ENCODE measurements around the gene BLVRA.
"Not testable (repeated sequence)": the region's sequence is repeated elsewhere in the genome, so short reads cannot be mapped to it uniquely, and the experiment has no call there.

BLVRA gene

DNA sequence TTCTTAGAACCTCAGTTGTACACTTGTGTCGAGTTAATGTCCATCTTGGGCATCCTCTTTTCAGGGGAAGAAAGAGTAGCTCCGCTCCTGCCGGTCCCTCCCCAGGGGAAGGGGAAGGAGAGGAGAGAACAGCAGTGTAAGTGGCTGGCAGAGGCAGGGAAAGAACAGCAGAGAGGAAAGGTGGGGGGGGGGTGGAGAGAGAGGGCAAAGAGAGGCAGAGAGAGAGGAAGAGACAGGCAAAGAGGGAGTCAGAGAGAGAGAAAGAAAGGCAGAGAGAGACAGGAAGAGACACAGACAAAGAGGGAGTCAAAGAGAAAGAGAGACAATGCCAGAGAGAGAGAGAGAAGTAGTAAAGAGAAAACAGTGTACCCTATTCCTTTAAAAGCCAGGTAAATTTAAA, 56.9 kb downstream of the BLVRA start:
- H3K9me3 ChIP-seq (ENCODE audit: insufficient read depth, low read length): peaks cover 18% of the 10 kb centered on the region
- no peak overlapping the region for H3K4me3 ChIP-seq (ENCODE audit: insufficient read length, low read depth)
- H3K27me3 ChIP-seq (ENCODE audit: insufficient read depth, insufficient read length): no peaks in the 10 kb centered on the region
- H3K9ac ChIP-seq (ENCODE audit: insufficient read length, low read depth): no peak overlapping the region
- DNase-seq (ENCODE audit: low read depth, low spot score): no peak
- H3K4me1 ChIP-seq (ENCODE audit: insufficient read depth, insufficient read length): no peaks in the 10 kb centered on the region
- TF ChIP-seq ZNF274 (IDR thresholded peaks at IDR 0.05; ENCODE audit: low read depth, low read length): no peak
- TF ChIP-seq YY1 (IDR thresholded peaks at IDR 0.05; ENCODE audit: insufficient read depth, insufficient read length): no peak
- TF ChIP-seq SUZ12 (IDR thresholded peaks at IDR 0.05; ENCODE audit: extremely low read depth, insufficient read depth, insufficient read length): no peak
- no peaks in the 10 kb centered on the region for H3K36me3 ChIP-seq (ENCODE audit: insufficient read depth, insufficient read length, low read length)

DNA sequence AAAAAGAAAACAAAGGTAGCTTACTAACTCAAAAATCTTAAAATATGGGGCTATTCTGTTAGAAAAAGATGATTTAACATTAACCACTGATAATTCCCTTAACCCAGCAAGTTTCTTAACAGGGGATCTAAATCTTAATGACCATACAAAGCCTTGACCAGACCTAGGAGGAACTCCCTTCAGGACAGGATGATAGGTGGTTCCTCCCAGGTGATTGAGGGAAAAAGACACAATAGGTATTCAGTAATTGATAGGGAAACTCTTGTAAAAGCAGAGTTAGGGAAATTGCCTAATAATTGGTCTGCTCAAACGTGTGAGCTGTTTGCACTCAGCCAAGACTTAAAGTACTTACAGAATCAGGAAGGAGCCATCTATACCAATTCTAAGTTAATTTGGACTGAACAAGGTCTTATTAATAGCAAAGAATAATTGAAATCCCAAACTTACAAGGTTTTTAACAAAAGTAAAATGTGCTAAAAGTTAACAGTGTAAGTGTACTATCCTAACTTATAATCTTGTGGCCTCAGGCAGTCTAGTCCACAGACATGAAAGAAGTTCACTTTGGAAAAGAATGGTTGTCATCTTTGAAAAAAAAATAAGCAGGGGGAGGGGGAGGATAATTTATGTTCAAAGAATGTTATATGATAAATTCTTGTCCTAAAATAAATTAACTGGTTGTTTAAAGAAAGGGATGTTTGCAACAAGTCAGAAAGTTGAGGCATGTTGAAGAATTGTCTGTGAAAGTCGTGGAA, 57.7 kb downstream of the BLVRA start:
- H3K9ac ChIP-seq (ENCODE audit: insufficient read length, low read depth); H3K4me1 ChIP-seq (ENCODE audit: insufficient read depth, insufficient read length); DNase-seq (ENCODE audit: low read depth, low spot score); H3K36me3 ChIP-seq (ENCODE audit: insufficient read depth, insufficient read length, low read length); H3K4me3 ChIP-seq (ENCODE audit: insufficient read length, low read depth); H3K27me3 ChIP-seq (ENCODE audit: insufficient read depth, insufficient read length): not testable (repeated sequence)
- H3K9me3 ChIP-seq (ENCODE audit: insufficient read depth, low read length): peaks cover 13% of the 10 kb centered on the region

DNA sequence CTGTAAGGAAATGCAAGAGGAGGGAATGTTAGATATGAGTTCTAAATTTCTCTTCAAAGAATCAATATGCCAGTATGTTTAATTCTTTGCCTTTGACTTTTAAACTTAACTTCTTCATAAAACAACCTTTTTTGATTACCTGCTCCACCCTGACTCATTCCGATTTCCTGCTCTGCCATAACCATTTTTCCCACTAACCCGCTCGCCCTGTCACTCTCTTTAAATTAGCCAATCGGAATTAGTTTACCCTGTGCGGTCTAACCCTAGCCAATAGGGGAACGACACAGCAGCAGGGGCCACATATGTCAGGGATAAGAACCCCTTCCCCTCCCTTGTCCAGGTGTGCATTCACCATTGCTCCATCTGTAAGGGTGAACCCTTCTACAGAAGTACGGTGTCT, 64.9 kb downstream of the BLVRA start:
- not testable (repeated sequence) for H3K36me3 ChIP-seq (ENCODE audit: insufficient read depth, insufficient read length, low read length); DNase-seq (ENCODE audit: low read depth, low spot score); H3K4me1 ChIP-seq (ENCODE audit: insufficient read depth, insufficient read length); H3K4me3 ChIP-seq (ENCODE audit: insufficient read length, low read depth); H3K9ac ChIP-seq (ENCODE audit: insufficient read length, low read depth); H3K9me3 ChIP-seq (ENCODE audit: insufficient read depth, low read length); H3K27me3 ChIP-seq (ENCODE audit: insufficient read depth, insufficient read length)

DNA sequence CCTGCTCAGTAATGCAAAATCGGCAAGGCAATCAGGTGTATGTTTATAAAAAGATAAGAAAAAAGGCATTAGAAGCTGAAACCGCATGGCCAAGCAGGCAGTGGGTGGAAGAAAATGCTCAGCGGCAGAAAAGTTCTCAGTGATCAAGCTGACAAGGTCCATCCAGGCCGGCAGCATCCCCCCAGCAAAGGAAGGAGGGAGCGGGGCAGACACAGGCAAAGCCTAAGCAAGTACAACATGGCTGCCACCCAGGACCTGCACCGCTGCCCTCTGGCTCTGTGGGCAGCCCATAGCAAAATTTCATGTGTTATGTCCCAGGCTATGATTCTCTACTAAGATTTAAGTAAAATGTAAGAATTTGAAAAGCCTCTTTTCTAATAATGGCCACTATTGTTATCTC, 65.5 kb downstream of the BLVRA start:
- Histone ChIP-seq H3K9ac (ENCODE audit: insufficient read length, low read depth) (no peak overlapping the region), H3K4me3 (ENCODE audit: insufficient read length, low read depth) (no peak overlapping the region), H3K36me3 (ENCODE audit: insufficient read depth, insufficient read length, low read length) (no peaks in the 10 kb centered on the region), H3K27me3 (ENCODE audit: insufficient read depth, insufficient read length) (no peaks in the 10 kb centered on the region), H3K9me3 (ENCODE audit: insufficient read depth, low read length) (no peaks in the 10 kb centered on the region), H3K4me1 (ENCODE audit: insufficient read depth, insufficient read length) (peaks cover 2% of the 10 kb centered on the region)
- no peak for DNase-seq (ENCODE audit: low read depth, low spot score)
- TF ChIP-seq ZNF274 (IDR thresholded peaks at IDR 0.05; ENCODE audit: low read depth, low read length) (no peak), SUZ12 (IDR thresholded peaks at IDR 0.05; ENCODE audit: extremely low read depth, insufficient read depth, insufficient read length) (no peak)

DNA sequence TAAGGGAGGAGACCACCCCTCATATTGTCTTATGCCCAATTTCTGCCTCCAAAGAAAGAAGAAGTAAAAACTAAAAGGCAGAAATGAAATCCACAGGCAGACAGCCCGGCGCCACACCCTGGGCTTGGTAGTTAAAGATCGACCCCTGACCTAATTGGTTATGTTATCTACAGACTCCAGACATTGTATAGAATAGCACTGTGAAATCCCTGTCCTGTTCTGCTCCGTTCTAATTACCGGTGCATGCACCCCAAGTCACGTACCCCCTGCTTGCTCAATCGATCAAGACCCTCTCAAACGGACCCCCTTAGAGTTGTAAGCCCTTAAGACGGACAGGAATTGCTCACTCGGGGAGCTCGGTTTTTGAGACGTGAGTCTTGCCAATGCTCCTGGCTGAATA, 66.0 kb downstream of the BLVRA start:
- H3K36me3 ChIP-seq (ENCODE audit: insufficient read depth, insufficient read length, low read length); H3K9me3 ChIP-seq (ENCODE audit: insufficient read depth, low read length); H3K27me3 ChIP-seq (ENCODE audit: insufficient read depth, insufficient read length); H3K9ac ChIP-seq (ENCODE audit: insufficient read length, low read depth); H3K4me3 ChIP-seq (ENCODE audit: insufficient read length, low read depth); H3K4me1 ChIP-seq (ENCODE audit: insufficient read depth, insufficient read length); DNase-seq (ENCODE audit: low read depth, low spot score): not testable (repeated sequence)

DNA sequence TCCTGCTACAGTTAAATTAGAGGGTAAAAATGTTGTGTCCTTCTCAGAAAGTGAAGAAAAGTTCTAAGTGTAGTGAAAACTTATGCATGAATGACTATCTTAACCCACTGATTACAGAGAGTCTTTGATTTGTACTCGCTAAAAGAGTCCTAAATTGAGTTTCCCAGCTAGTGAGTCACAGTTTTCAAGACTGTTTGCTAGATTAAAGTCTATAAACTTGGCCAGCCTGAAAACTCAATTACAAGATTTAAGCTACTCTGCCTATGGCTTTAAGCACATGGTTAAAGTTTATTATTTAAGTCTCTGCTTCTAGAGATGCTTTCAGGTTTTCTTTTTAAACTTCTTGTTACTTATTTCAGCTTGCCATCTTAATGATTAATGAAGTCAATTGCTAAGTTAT, 66.5 kb downstream of the BLVRA start:
- H3K4me3 ChIP-seq (ENCODE audit: insufficient read length, low read depth): no peak overlapping the region
- H3K9me3 ChIP-seq (ENCODE audit: insufficient read depth, low read length): no peaks in the 10 kb centered on the region
- peaks cover 2% of the 10 kb centered on the region for H3K4me1 ChIP-seq (ENCODE audit: insufficient read depth, insufficient read length)
- no peaks in the 10 kb centered on the region for H3K27me3 ChIP-seq (ENCODE audit: insufficient read depth, insufficient read length)
- no peak overlapping the region for H3K9ac ChIP-seq (ENCODE audit: insufficient read length, low read depth)
- no peak for DNase-seq (ENCODE audit: low read depth, low spot score)
- no peaks in the 10 kb centered on the region for H3K36me3 ChIP-seq (ENCODE audit: insufficient read depth, insufficient read length, low read length)
- TF ChIP-seq ZNF274 (IDR thresholded peaks at IDR 0.05; ENCODE audit: low read depth, low read length) (no peak), SUZ12 (IDR thresholded peaks at IDR 0.05; ENCODE audit: extremely low read depth, insufficient read depth, insufficient read length) (no peak), YY1 (IDR thresholded peaks at IDR 0.05; ENCODE audit: insufficient read depth, insufficient read length) (no peak)

DNA sequence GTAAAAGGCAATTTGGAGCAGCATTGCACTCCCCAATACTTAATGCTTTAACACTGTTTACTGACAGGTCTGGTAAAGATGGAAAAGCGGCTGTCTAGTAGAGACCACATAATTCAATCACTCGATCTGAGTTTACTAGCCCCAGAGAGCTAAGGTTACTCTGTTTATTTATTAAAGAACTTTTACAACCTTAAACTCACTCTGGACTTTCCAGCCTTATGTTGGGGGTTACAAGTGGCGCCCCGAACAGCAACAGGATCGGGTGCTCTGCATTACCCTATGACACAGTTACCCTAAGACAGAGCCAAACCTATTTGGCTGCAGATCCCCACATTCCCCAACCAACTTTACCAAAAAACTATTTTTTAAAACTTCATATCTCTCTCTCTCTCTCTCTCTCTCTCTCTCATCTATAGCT, 66.9 kb downstream of the BLVRA start:
- Histone ChIP-seq H3K9me3 (ENCODE audit: insufficient read depth, low read length) (peaks cover 2% of the 10 kb centered on the region), H3K36me3 (ENCODE audit: insufficient read depth, insufficient read length, low read length) (no peaks in the 10 kb centered on the region), H3K4me3 (ENCODE audit: insufficient read length, low read depth) (no peak overlapping the region), H3K4me1 (ENCODE audit: insufficient read depth, insufficient read length) (peaks cover 2% of the 10 kb centered on the region), H3K27me3 (ENCODE audit: insufficient read depth, insufficient read length) (no peaks in the 10 kb centered on the region), H3K9ac (ENCODE audit: insufficient read length, low read depth) (no peak overlapping the region)
- DNase-seq (ENCODE audit: low read depth, low spot score): no peak
- TF ChIP-seq ZNF274 (IDR thresholded peaks at IDR 0.05; ENCODE audit: low read depth, low read length): no peak
- no peak for TF ChIP-seq SUZ12 (IDR thresholded peaks at IDR 0.05; ENCODE audit: extremely low read depth, insufficient read depth, insufficient read length)
- TF ChIP-seq YY1 (IDR thresholded peaks at IDR 0.05; ENCODE audit: insufficient read depth, insufficient read length): no peak

DNA sequence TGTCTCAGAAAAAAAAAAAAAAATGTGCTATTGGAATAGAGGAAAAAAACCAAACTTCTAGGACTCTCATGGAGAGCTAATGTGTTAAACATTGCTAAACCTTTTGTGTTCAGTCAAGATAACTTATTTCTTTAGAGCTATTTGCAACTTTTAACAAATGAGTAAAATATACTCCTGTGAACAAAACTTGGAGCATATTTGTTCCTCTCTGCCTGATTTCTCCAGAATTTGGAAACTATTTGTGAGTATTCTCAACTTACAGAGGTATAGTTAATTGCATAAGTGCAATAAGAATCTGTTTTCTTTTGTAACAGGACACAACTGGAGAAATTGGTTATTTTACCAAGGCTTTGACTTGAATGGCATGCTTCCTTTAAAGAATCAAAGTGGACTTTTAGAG, 72.4 kb downstream of the BLVRA start:
- not testable (repeated sequence) for H3K4me1 ChIP-seq (ENCODE audit: insufficient read depth, insufficient read length); H3K36me3 ChIP-seq (ENCODE audit: insufficient read depth, insufficient read length, low read length); H3K27me3 ChIP-seq (ENCODE audit: insufficient read depth, insufficient read length); H3K4me3 ChIP-seq (ENCODE audit: insufficient read length, low read depth); DNase-seq (ENCODE audit: low read depth, low spot score); H3K9ac ChIP-seq (ENCODE audit: insufficient read length, low read depth)
- peaks cover 14% of the 10 kb centered on the region for H3K9me3 ChIP-seq (ENCODE audit: insufficient read depth, low read length)
